GM18520 (cell line): Measurements from ENCODE around the gene SSR1.

ENCODE experiments used
- ATAC-seq: cut with Tn5 transposase; IDR thresholded peaks from one replicate; pipeline ENCODE4 v1.9.1; 2021; ENCODE audit not compliant: unreplicated experiment

The SSR1 gene

DNA sequence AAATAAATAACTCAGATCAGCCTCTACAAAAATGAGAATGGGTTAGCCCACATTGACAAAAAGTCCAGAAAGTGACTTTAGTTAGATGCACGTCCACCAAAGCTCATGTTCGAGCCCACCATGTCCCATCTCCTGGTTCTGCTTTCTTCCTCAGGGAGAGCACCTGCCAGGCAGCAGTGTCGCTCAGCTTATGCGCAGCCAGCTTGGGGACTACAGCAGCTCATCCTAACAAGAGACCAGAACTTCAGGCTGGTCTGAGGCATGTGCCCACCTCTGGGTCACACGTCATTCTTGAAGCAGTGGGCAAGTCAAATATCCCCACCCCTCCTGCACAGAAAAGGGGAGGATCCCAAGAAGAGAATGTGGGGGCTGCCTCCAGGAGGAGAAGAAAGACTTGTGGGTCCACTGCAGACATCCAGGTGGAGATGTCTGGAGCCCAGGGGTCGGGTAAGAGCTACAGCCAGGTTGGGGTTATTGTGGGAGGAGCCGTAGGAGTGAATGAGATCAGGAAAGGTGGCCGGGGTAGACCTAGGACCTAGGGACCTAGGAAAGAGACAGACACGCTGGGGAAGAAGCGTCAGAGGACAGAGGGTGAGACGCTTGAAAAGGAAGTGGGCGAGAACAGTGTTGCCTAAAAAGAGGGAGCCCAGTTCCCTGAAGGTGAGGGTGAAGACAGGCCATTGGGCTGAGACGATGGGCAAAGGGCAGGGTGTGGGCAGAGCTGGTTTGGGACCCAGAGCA is 52.5 kb downstream of the SSR1 start:
- no peak for ATAC-seq

DNA sequence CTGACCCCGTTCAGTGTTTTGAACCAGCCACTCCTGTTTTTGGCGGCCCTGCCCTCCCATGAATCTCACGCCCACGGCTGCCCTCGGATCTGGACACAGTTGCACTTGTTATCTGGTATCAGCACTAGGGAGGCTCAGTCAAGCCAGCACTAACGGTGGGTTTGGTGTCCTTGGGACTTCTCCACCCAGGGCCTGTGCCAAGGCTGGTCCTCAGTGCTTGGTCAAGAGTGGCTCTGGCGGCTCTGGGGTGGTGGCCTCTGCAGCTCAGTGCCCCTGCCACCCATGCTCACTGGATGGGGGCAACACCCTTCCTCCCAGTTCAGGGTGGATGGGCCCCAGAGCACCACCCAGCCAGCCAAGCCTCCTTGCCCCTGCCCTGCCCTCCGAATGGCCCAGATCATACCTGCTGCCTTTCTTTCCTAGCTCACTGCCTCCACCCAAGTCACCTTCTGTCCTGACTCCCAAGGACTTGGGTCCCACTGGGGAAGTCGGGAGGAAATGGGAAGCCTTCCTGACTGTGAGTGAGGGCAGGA is 54.7 kb downstream of the SSR1 start:
- no peak for ATAC-seq

DNA sequence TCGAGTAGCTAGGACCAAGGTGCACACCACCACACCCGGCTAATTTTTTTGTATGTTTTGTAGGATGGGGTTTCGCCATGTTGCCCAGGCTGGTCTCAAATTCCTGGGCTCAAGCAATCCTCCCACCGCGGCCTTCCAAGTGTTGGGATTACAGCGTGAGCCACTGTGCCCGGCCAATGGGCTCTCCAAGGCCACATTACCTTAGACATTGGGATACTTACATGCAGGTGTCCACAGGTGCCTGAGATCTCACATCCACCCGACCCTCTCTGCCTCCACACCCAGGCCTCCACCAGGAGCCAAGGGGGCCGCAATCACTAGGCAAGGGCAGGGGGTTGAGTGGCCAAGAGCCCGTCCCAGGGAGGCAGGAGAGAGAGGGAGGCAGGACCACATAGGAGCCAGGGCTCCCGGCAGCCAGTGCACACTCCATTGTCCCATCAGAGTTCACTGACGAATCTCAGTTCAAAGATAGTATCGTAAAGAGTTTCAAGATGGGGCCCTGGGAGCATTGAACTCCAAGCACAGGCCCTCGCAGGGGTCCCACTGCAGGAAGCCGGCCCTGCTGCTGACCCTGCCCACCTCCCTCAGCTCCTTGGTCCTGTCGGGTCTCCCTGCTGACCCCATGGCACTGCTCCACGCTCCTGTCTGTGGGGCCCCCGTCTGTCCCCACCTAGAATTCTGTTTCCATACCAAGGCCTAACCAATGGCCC is 55.3 kb downstream of the SSR1 start:
- no peak for ATAC-seq

DNA sequence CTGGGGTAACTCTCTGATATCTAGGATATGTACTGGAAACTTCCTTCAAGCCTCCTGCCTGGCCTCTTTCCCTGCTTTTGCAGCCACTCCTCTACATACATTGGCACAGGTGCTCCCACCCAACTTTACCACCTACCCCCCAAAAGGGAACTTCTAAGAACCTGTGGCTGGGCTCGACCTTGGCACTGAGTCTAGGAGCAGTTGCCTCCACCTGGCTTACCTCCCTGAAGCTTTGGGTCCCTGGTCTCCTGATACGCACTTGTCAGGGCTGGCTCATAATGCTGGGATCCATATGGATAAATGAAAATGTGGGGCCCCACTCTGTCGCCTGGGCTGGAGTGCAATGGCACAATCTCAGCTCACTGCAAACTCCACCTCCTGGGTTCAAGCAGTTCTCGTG is 56.2 kb downstream of the SSR1 start:
- ATAC-seq = no peak

DNA sequence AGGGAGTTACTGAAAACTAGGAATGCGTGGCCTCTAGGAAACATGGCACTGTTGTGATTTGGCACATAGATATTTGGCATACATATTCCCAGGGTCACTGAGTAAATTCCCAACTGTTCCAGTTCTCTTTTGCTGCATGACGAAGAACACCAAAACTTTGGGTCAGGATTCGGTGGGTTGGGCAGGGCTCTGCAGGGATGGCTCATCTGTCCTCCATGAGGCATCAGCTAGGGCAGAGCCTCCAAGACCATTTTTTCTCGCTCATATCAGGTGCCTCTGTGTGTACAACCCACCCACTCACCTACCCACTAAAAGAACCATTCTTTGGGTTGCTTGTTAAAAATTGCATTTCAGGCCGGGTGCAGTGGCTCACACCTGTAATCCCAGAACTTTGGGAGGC is 57.1 kb downstream of the SSR1 start:
- ATAC-seq = no peak

DNA sequence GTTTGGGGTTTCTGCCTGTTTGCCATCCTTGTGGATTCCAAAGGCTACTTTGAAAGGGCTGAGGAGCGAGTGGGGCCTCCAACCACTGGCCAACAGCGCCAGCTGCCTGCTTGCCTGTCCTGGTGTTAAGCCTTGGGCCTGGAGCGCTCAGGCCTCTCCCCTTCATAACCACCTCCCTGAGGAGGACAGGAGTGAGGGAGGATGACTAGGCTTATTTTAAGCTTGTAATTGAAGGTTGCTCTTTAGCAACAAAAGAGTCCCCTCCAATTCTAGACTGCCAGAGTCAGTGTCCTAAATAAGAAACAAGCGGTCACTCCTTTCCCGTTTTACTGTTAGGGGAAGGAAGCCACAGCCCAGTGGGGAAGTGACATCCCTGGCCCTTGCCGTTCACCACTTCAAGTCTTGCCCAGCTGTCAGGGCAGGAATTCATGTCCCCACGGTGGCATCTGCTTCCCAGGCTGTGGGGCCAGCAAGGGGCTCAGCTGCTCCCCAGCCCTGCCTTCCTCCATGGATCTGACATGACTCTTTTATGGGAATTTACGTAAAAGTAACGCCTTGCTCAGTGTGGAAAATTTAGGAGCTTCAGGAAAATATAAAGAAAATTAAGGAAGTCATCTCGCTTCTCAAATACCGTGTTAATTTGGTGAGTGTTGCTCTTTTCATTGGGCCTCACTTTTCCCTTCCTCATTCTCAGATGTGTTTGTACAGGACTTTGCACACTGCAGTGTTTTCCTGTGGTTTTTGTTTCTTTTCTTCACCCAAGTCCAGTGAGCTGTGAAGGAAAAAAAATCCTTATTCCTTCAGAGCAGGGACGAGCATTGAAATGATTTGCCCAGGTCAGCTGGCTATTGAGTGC is 57.8 kb downstream of the SSR1 start:
- ATAC-seq = no peak

DNA sequence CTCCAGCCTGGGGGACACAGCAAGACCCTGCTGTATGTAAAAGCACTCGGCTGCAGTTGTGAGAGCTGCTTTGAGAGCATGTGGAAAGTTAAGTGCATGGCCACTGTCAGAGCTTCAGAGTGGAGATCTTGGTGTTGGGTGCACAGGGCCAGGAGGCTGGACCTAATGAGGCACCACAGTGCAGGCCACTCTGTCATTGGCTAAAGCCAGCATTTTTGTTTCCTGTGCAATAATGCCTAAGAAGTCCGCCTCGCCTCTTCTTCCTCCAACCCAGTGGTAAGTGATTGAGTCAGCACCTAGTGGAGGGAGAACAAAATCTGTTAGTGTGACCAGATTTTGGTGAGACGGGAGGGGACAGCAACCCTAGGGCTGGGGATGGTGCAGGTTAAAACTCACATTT is 60.6 kb downstream of the SSR1 start:
- no peak for ATAC-seq

DNA sequence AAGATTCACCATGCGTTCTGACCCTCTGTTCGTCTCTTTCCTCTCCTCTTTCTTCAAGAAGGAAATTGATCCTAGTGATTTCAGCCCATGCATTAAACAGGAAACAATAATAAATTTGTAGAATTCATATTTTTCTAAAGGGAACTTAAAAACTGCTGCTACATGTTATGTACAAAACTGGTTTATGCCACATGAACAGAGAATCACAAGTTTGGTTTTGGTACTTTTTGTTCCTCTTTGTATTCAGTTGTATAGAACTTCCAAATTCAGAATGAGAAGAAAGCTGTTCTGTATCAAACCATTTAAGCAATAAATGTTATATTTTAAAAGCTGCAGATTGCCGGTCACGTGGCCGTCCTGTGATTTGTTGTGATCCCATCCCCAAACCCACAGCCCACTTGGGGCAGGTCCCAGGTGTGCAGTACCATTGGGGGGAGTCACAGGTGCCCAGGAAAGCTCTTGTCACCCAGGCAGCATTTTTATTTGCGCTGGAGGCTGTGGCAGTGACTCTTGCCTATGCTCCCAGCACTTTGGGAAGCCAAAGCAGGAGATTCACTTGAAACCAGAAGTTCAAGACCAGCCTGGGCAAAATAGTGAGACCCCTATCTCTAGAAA is 61.2 kb downstream of the SSR1 start:
- no peak for ATAC-seq

DNA sequence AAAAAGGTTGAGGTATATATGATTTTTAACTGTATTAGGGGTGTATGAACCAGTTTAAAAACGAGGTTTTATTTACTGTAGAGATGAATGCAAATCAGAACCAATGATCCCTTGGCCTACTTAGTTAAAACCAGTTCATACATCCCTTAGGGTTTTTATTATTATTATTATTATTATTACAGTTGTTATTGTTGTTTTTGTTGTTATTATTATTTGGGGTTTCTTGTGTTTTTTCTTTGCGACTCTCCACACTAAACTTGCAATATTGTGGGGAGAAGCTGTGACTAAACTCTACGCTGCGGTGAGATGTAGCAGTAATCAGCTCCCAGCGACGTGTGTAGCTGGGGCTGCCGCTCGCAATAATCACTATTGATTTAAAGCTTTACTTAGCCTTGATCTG is 62.2 kb downstream of the SSR1 start:
- no peak for ATAC-seq

DNA sequence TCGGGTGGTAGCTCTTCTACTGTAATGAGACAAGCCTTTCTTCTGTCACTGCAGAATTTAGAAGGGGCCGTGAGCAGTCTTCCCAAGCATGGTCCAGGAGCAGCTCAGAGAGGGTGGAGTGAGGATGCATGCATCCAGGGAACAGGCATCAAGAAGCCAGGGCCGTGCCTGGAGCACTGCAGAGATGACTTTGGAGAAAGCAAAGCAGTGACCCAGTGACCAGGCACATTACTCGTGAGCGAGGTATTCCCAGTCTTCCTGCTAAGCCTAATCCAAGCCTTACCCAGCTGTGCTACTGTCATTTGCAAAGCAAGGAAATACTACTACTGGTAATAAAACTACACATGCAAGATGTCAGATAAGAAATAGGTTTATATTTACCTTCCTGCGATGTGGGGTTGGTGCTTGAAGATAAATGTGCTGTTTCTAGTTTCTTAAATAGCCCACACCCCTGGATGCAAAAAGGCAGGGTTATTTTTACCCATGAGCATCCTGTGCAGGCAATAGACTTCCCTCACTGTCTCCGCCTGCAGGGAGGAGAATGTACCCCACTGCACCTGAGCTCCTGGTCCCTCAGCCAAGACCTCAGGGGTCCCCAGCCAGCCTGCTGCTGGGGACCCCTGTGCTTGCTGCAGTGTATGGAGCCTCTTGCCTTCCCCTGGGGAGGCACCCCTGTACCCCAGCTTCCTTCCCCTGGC is 62.9 kb downstream of the SSR1 start:
- ATAC-seq = no peak

DNA sequence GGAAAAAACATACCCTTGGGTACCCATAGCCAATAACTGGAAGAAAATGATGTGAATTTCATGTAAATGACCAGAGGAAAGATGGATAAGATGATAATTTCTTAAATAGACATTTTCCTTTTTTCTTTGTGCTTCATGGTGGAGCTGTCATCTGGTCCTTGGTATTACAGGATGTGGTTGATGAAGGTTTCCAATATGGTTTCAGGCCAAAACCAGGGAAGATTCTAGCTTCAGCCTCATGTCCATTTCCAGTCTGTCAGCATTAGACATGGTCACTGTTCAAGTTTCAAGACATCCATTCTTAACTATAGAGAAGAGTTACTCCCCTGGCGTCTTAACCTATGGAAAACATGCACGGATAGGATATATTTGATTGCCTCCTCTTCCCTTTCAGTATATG is 63.6 kb downstream of the SSR1 start:
- no peak for ATAC-seq

DNA sequence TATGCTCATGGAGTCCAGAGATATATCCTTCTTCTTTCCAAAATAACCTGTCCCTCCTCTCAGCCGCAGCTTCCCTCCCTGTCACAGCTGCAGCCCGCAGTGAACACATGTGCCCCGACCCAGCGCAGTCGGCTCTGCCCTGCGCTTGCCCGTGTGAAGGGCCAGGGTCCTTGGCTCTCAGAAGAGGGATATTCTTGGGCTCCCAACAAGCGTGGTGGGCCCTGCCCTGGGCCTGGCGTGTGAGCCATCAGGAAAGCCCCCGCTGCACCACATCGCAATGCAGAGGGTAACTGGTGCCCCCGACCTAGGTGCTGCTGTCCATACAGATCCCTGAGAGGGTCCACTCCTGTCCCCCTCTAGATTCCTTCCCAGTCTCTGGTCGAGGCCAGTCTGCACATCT is 65.2 kb downstream of the SSR1 start:
- no peak for ATAC-seq

DNA sequence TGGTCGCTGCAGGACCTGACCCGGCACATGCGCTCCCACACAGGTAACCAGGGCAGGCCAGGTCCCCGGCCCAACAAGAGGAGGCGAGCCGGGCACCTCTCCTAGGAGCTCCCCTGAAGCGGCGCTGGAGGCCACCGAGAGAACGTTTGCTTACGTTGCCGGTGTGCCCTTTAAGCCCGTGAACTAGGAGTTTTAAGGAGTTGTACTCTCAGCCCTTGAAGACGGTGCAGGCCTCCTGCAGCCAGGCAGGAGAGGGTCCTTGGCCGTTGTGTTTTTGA is 65.9 kb downstream of the SSR1 start:
- no peak for ATAC-seq

DNA sequence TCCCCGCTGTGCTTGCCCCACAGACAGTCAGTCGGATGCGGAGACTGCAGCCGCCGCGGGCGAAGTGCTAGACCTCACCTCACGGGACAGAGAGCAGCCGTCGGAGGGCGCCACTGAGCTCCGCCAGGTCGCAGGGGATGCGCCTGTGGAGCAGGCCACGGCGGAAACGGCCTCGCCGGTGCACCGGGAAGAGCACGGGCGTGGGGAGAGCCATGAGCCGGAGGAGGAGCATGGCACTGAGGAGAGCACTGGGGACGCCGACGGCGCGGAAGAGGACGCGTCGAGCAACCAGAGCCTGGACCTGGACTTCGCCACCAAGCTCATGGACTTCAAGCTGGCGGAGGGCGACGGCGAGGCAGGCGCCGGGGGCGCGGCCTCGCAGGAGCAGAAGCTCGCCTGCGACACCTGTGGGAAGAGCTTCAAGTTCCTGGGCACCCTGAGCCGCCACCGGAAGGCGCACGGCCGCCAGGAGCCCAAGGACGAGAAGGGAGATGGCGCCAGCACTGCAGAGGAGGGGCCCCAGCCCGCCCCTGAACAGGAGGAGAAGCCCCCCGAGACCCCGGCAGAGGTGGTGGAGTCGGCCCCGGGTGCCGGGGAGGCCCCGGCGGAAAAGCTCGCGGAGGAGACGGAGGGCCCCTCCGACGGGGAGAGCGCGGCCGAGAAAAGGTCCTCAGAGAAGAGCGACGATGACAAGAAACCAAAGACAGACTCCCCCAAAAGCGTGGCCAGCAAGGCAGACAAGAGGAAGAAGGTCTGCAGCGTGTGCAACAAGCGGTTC is 66.4 kb downstream of the SSR1 start:
- ATAC-seq = no peak

DNA sequence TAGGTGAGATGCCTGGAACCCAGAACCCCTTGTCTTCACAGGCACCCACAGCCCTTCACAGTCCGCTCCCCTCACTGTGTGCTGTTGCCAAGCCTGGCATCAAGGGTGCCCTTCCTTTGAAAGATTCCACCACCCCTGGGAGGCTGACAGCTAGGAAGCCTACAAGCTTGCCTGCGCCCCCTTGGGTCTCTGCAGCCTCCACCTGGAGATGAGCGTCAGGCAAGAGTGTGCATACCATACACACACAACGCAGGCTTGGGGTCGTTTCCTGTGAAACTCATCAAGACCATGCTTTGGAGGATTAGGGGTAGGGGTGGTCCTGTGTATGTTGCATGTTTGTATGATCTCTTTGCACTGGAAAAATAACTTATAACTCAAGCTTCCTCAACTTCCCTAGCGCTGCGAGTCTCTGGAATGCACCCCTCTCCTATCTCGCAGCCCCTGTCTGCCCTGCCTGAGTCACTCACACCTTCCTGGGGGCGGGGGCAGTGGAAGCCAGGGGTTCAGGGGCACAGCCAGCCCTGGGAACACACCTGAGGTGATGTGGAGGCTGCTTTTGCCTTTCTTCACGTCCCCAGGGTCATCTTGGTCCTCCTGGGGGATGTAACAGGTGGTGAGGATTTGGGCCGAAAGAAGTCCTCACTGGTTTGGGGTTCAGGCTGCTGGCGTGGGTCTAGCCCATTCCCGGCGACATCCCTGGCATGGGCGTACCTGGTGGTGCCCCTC is 67.2 kb downstream of the SSR1 start:
- no peak for ATAC-seq

DNA sequence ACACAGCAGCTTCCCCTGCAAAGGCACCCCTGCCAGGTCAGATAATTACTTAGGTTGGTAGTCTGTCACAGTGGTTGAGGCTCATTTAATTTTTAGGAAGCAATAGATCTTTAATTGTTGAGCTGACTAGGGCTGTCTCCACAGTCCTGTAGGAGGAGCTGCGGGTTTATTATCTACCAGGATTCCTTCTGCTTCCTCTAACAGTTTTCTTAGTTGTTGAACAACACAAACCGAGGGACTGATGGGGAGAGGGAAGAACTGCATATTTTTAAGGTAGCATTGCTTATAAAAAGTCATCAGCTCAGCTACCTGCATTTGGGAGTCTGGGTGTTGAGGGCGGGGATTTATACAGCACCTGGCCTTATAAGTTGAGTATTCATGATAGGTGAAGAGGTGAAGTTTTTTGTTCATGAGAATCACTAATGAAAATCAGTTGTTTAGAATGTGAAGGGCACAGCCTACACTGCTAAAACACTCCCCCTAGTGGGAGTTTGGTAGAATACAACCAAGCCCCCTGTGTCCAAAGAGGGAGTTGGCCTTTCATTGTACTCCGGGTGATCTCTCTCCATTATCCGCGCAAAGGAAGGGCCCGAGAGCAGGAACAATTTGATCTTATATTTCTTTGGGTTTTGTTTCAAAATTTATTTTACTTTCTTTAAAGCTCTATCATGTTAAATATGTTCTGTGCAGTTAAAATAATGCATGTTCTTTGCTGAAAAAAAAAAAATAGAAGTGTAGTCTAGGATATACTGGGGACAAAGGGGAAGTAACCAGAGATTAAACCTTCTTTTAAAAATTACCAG is 69.6 kb downstream of the SSR1 start:
- no peak for ATAC-seq

DNA sequence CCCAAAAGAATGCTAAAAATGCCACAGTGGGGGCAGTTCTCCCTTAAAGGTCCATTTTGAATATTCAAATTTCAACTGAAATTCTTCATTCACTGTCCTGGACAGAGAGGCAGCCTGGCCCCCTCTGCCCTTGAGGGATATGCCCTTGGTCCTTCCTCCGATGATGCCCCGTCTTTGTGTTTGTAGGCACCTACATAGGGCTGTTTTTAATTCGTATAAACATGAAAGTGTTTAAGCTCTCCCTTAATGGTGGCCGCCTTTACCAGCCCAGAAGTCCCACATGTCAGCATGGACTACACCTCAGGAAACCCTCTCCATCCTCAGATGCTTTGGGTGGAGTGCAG is 70.2 kb downstream of the SSR1 start:
- ATAC-seq = no peak

DNA sequence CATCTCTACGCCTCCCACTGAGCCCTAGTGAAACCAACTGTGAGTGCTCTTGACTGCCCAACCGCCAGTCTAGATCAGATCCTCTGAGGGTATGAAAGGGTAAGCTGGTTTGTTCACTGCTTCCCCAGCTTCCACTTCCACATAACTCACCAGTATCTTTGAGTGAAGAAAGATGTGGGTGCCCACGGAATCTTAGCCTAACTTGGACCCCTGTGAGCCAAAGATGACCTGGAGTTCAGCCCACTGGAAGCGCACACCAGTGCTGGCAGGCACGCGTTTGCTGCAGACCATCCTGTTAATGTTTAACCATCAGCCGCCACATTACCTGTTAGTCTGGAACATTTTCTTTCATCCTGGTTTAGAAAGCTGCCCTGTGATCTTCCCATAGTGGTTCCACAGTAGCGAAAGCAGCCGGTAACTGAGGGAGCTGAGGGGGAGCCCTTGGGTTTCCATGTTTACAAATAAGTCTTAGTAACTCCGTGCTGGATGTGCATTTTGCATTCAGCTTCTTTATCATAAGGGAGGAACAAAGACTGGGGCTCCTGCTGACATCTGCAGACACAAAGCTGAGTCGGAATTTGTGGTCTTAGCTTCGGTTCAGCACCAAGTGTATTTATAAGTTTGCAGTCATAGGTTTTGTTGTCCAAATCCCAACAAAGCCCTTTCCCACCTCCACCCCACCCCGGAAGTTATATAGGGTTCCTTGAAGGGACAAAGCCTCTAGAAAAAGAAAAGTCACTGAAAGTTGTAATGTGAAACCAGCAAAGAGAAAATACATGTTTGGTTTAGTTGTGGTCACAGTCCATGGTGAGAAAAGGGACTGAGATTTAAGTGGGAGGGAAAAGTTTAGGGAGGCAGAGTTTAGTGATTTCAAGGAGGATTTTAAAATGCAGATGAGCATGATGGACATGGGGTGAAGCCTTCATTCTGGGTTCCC is 71.0 kb downstream of the SSR1 start:
- no peak for ATAC-seq
